ENCODE data around the gene SUGP2. TPM values are rescaled to one million over a fixed set of nuclear protein-coding genes. Genes with fewer than 3 reads are reported as not detected.

The SUGP2 gene
- total RNA-seq, 1 experiment from 2014 or later = 95.2 TPM

DNA sequence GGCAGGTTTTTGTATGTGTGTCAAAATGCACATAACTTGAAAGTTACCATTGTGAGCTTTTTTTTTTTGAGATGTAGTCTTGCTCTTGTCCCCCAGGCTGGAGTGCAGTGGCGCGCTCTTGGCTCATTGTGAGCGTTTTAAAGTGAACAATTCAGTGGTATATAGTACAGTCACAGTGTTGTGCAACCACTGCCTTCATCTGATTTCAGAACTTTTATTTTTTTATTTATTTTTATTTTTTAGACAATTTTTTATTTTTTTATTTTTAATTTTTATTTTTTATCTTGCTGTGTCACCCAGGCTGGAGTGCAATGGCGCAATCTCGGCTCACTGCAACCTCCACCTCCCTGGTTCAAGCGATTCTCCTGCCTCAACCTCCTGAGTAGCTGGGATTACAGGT is 45.5 kb upstream of the SUGP2 start:
- Histone ChIP-seq H4K5ac (ENCODE audit: insufficient read length, low read depth, low read length) (no peak overlapping the region), H3K9me3 (ENCODE audit: control insufficient read depth, low read depth, low read length) (no peaks in the 10 kb centered on the region), H2AFZ (ENCODE audit: low read length) (no peak overlapping the region), H3K4me1 (ENCODE audit: insufficient read depth, low read length) (no peaks in the 10 kb centered on the region), H4K20me1 (ENCODE audit: control insufficient read depth, insufficient read depth, insufficient read length) (no peaks in the 10 kb centered on the region), H3K14ac (ENCODE audit: insufficient read depth, low read length) (no peak overlapping the region), H3K4me2 (ENCODE audit: insufficient read depth, insufficient read length, low read length) (no peak overlapping the region), H3K18ac (ENCODE audit: insufficient read length, low read depth, low read length) (no peak overlapping the region), H4K91ac (ENCODE audit: insufficient read length, low read depth, low read length) (no peak overlapping the region), H2BK5ac (ENCODE audit: insufficient read length, low read length) (no peak overlapping the region), H3K56ac (ENCODE audit: insufficient read length, low read depth, low read length) (no peak overlapping the region), H2AK5ac (ENCODE audit: insufficient read length, low read length) (no peak overlapping the region), H3K23me2 (ENCODE audit: insufficient read length, low read depth, low read length, poor library complexity, severe bottlenecking) (no peaks in the 10 kb centered on the region), H3K23ac (ENCODE audit: insufficient read length, low read depth, low read length) (no peak overlapping the region), H3K27me3 (ENCODE audit: insufficient read depth, low read length) (no peaks in the 10 kb centered on the region; the same call in 1 of the 2 replicates), H3K79me2 (ENCODE audit: insufficient read depth, low read length) (no peaks in the 10 kb centered on the region), H3T11ph (ENCODE audit: low read length) (no peak overlapping the region), H3K4ac (ENCODE audit: low read depth, low read length) (no peak overlapping the region), H3K79me1 (ENCODE audit: insufficient read depth, low read depth, low read length, poor library complexity, severe bottlenecking) (no peaks in the 10 kb centered on the region), H2BK12ac (ENCODE audit: insufficient read length, low read depth, low read length) (no peak overlapping the region), H2BK120ac (ENCODE audit: low read depth, low read length, poor library complexity, severe bottlenecking) (no peak overlapping the region), H2BK15ac (ENCODE audit: low read depth, low read length) (no peak overlapping the region), H3K9ac (ENCODE audit: extremely low read depth, insufficient read length, low read length) (no peak overlapping the region), H2BK20ac (ENCODE audit: low read depth, low read length, poor library complexity, severe bottlenecking) (no peak overlapping the region), H3K27ac (ENCODE audit: insufficient read length, low read depth, low read length) (no peak overlapping the region), H4K8ac (replicated peaks; ENCODE audit: insufficient read length, low read depth, low read length) (no peak overlapping the region)
- no CpG with 5 or more reads among the region's 6 CpGs for WGBS (ENCODE audit: extremely low coverage, insufficient read length, low lambda C conversion rate)
- no peak for TF ChIP-seq CTCF (conservative IDR thresholded peaks at IDR 0.05)
- Mint-ChIP-seq H3K4me1 (peaks cover 3% of the 10 kb centered on the region in 2 experiments; a peak in 2 of 4 replicates), H3K27ac (no peak overlapping the region), H3K4me3 (no peak overlapping the region), H3K36me3 (ENCODE audit: insufficient read depth in 1 of 3, low read depth in 3 of 3) (no peaks in the 10 kb centered on the region; a peak in 1 of 7 replicates), H3K27me3 (ENCODE audit: low read depth) (peaks cover 76% of the 10 kb centered on the region), H3K9me3 (no peaks in the 10 kb centered on the region)
- DNase-seq = no peak
